GM12875 (cell line): ENCODE data around the gene PHACTR1.

Source experiments
- H3K4me3 ChIP-seq: one replicate; pipeline ENCODE4 v1.5.1; 2011; ENCODE audit warnings: low read depth, low read length, control low read depth
- CTCF ChIP-seq: IDR thresholded peaks from 2 replicates; pipeline ENCODE4 v1.5.1; 2011; ENCODE audit warnings: low read depth, mild to moderate bottlenecking, control low read depth, inconsistent platforms, low read length, moderate library complexity, borderline replicate concordance; ENCODE audit not compliant: insufficient read depth

Gene PHACTR1

GRCh38 chr6:12748815-12749521 lies 32.4 kb downstream of the PHACTR1 start:
- H3K4me3 ChIP-seq = no peak overlapping the region
- no peak for TF ChIP-seq CTCF

- H3K4me3 ChIP-seq = no peak overlapping the region
Measured at GRCh38 chr6:12749531-12750379, 33.2 kb downstream of the PHACTR1 start.

GRCh38 chr6:12750416-12750815 lies 33.8 kb downstream of the PHACTR1 start:
- TF ChIP-seq CTCF = no peak
- no peak overlapping the region for H3K4me3 ChIP-seq

More at GRCh38 chr6:12749531-12750379, 33.2 kb downstream of the PHACTR1 start:
- TF ChIP-seq CTCF = no peak

- TF ChIP-seq CTCF = no peak
Measured at GRCh38 chr6:12751694-12752325, 35.2 kb downstream of the PHACTR1 start.

GRCh38 chr6:12753036-12753435 lies 36.5 kb downstream of the PHACTR1 start:
- H3K4me3 ChIP-seq = no peak overlapping the region
- no peak for TF ChIP-seq CTCF

More at GRCh38 chr6:12751694-12752325, 35.2 kb downstream of the PHACTR1 start:
- no peak overlapping the region for H3K4me3 ChIP-seq

GRCh38 chr6:12760226-12760625 lies 43.7 kb downstream of the PHACTR1 start:
- TF ChIP-seq CTCF = no peak
- no peak overlapping the region for H3K4me3 ChIP-seq
